Measurements from ENCODE around the gene RNFT2. TPM values are rescaled to one million over a fixed set of nuclear protein-coding genes. Genes with fewer than 3 reads are reported as not detected.

The RNFT2 gene
- total RNA-seq, 1 donor, result 2.3 TPM

DNA sequence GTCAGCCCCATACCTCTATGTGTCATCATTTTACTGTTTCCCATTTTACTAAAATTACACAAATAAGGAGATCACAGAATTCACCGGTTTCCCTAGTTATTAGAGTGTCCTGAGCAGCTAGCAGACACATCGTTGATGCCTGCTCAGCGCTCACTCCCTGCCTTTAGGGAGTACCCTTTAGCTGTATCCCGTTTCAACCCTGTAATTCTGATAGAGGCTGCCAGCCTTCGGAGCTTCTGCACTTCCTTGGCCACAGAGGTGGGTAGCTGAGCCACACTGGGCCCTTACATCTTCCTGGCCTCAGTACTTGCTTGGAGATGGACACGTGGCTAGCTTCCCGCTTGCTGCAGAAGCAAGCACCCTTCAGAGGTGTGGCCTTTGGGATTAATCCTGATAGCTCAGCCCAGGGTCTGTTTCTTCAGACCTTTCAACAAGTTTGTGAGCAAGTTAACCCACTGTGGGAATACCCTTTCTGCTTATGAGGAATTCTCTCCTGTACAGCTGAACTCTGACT, 158.4 kb downstream of the RNFT2 start:
- no peak for DNase-seq (ENCODE audit: low read depth)
- TF ChIP-seq, protein P1, sequence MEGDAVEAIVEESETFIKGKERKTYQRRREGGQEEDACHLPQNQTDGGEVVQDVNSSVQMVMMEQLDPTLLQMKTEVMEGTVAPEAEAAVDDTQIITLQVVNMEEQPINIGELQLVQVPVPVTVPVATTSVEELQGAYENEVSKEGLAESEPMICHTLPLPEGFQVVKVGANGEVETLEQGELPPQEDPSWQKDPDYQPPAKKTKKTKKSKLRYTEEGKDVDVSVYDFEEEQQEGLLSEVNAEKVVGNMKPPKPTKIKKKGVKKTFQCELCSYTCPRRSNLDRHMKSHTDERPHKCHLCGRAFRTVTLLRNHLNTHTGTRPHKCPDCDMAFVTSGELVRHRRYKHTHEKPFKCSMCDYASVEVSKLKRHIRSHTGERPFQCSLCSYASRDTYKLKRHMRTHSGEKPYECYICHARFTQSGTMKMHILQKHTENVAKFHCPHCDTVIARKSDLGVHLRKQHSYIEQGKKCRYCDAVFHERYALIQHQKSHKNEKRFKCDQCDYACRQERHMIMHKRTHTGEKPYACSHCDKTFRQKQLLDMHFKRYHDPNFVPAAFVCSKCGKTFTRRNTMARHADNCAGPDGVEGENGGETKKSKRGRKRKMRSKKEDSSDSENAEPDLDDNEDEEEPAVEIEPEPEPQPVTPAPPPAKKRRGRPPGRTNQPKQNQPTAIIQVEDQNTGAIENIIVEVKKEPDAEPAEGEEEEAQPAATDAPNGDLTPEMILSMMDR (IDR thresholded peaks at IDR 0.05; ENCODE audit: insufficient read depth, low read length), result no peak
- H3K4me3 ChIP-seq (ENCODE audit: low read depth, low read length), result no peak overlapping the region

DNA sequence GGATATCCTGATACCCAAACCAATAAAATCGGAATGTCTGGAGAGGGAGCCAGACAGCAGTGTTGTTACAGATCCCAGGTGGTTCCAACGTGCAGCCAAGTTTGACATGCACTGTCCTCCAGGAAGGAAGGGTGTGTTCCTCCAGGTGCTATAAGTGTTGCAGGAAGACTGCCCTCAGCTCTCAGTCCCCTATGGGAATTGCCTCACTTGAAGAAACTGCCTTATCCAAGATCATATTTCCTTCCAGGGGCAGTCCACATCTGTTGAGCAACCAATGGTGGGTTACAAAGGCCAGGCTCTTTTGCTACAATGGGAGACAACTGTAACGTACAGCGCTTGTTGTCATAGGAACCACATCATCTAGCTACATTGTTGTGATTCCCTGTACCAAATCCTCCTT, 159.4 kb downstream of the RNFT2 start:
- TF ChIP-seq, protein P1 (IDR thresholded peaks at IDR 0.05; ENCODE audit: insufficient read depth, low read length), result no peak
- DNase-seq (ENCODE audit: low read depth), result no peak
- H3K4me3 ChIP-seq (ENCODE audit: low read depth, low read length), result no peak overlapping the region

DNA sequence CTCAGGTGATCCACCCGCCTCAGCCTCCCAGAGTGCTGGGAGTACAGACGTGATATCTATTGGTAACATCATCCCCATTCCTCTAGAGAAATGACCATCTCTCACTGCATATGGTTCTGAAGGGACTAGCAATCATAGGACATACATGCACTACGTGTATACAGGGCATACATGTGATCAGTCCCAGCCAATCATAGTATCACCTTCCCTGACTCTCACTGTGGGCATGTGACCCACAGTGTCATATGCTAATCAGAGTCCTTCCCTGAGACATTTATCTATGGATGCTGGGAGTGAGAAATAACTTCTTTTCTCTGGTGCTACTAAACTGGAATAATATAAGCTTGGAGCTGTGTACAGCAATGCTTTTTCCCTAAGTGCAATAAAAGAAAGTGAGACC, 160.6 kb downstream of the RNFT2 start:
- no peak for DNase-seq (ENCODE audit: low read depth)
- no peak overlapping the region for H3K4me3 ChIP-seq (ENCODE audit: low read depth, low read length)
- TF ChIP-seq, protein P1 (IDR thresholded peaks at IDR 0.05; ENCODE audit: insufficient read depth, low read length), result no peak

DNA sequence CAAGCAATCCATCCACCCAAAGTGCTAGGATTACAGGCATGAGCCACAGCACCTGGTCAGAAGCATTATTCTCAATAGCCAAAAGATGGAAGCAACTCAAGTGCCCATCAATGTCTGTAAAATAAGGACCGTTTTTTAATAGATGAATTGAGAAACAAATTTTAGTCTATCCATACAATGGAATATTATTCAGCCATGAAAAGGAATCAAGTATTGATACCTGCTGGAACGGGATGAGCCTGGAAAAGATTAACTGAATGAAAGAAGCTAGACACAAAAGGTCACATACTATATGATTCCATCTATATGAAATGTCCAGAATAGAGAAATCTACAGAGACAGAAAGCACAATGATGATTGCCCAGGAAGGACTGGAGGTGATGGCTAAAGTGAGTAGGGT, 163.5 kb downstream of the RNFT2 start:
- TF ChIP-seq, protein P1 (IDR thresholded peaks at IDR 0.05; ENCODE audit: insufficient read depth, low read length), result no peak
- no peak overlapping the region for H3K4me3 ChIP-seq (ENCODE audit: low read depth, low read length)
- no peak for DNase-seq (ENCODE audit: low read depth)

Small RNA genes within 50 kb of the gene (small RNA-seq; reads per million reads assigned to genes)
- not detected for gene RNU6-558P

Other genes starting within 250 kb of the RNFT2 start
- gene MAP1LC3B2, start 178.9 kb upstream of the RNFT2 start, total RNA-seq (ENCODE audit: low replicate concordance), result not detected in 2 replicates
- gene SPRING1, start 246 bp upstream of the RNFT2 start, total RNA-seq (ENCODE audit: low replicate concordance), result 7.0 and 24.4 TPM in 2 replicates
- 0.41 TPM in 1 of 2 replicates, not detected in the other for gene HRK, start 143.1 kb downstream of the RNFT2 start, total RNA-seq (ENCODE audit: low replicate concordance)
- gene FBXW8, start 172.6 kb downstream of the RNFT2 start, total RNA-seq (ENCODE audit: low replicate concordance), result 6.6 and 11.2 TPM in 2 replicates